Mesenteric fat pad (tissue), 1 donor: ENCODE measurements around the gene DAPP1. TPM values are rescaled to one million over a fixed set of nuclear protein-coding genes. Genes with fewer than 3 reads are reported as not detected.
"Not testable (repeated sequence)": the region's sequence is repeated elsewhere in the genome, so short reads cannot be mapped to it uniquely, and the experiment has no call there.

ENCODE experiments used
- DNase-seq: peaks from one replicate; pipeline ENCODE4 v3.0.0-alpha.2; 2020; ENCODE audit warnings: low spot score
- total RNA-seq: library from RNA; stranded (reverse); fragmentation: NEBNext Ultra II Directional; extraction: Animal tissue kit (Norgen Biotek cat#: 25700); gene quantifications from one replicate; pipeline ENCODE4 v1.2.1, GENCODE V29; 2021
- donor health status: DM: yes; HTN: yes; CAD: no.

The DAPP1 gene
- total RNA-seq, 1 donor from 2014 or later, result 4.9 TPM

DNA sequence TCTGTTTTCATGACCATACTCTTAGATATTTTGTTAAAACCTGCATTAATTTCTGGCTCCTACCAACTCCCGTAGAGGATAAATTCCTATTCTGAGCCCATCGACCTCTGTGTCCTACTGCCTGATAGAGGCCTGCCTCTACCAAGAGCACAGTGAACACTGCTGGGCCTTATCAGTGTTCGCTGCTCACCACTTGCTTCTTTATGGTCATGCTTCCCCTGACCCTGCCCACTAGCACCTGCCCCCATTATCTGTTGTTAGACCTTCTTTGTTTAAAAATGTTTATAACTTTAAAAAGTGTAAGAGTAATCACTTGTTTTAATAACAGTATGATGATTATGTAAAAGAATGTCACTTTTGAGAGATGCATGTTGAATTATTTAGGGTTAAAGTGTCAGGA is 6.1 kb downstream of the DAPP1 start:
- no peak for DNase-seq

DNA sequence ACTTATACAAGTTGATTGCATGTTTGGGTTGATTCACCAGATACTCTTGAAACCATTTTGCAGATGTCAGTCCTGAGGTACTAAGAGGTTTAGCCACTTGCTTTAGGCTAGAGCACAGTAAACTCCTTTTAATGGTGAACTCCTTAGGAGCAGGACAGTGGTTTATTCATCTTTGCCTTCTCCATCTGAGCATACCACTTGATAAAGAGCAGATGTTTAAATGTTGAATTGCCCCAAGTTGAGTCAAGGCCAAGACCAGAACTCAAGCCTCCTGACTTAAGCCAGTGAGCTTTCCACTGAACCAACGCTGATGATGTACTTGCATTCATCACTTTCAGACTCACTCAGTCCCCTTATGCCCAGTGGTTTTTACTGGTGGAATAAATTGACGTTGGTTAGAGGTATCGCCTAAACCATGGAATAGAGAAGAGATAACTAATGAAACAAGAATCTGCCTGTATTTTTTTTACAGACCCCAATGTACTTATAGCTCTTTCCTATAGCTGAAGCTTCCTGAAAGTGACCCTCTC is 7.5 kb downstream of the DAPP1 start:
- DNase-seq, result no peak

DNA sequence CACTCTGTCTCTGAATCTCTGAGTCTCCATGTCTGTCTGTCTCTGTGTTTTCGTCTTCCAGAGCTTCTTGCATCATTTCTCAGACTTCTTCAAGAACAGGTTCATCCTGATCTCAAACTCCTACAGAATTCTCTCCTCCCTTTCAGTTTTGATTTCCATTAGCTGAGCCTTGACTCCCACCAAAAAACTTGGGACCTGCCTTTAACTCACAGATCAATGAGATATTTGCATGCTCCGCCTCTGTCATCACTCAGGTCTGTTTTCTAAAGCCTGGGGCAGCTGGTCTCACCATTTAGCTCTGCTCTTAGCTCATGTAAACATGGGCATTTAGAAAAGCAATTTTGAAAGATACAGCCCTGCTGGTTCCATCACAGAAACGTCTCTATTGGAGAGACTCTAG is 8.6 kb downstream of the DAPP1 start:
- no peak for DNase-seq

DNA sequence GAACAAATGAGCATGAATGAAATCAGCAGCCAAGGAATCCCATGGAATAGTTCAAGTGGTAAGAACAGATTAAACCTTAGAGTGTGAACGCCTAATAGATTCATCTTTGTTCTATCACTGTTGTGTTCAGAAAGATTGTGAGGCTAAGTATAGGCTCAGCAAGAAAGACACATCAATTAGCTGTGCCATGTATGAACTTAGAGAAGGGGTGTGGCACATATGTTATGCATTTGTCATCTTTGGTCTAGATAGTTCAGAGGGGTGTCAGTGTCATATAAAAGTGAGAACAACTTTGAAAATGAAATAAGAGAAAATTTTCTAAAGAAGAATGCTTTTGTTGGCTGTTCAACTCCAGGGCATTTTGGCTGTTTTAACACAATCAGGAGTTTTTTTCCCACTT is 9.4 kb downstream of the DAPP1 start:
- no peak for DNase-seq

DNA sequence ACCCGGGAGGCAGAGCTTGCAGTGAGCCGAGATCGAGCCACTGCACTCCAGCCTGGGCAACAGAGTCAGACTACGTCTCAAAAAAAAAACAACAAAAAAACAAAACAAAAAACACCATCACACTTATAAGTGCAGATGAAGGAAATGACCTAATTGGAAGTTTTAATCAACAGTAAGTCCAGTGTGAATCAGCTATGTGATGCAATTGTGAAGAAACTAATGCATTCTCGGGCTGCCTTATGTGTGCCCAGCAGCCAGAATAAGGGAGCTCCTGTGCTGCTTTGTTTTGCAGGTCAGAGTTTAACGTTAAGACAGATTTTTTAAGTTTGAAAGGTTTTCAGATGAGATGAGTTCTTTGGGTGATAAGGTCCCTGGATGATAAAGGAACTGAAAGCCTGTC is 10.8 kb downstream of the DAPP1 start:
- no peak for DNase-seq

DNA sequence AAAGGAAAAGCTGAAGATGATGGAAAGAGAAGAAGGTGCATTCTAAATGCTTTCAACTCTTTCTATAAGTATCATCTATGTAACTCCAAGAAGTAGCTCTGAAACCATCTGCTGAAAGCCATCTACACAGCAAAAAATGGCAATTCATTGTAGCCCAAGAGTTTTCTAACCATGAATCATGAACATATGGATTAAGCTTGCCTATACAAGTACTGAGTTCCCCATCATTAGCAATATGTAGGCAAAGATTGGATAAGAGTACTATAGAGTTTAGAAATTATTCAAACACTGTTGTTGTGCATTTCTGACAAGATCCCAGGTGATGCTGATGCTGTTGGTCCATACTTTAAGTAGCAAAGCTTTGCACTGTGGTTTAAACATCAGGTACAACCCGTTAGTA is 11.2 kb downstream of the DAPP1 start:
- no peak for DNase-seq

DNA sequence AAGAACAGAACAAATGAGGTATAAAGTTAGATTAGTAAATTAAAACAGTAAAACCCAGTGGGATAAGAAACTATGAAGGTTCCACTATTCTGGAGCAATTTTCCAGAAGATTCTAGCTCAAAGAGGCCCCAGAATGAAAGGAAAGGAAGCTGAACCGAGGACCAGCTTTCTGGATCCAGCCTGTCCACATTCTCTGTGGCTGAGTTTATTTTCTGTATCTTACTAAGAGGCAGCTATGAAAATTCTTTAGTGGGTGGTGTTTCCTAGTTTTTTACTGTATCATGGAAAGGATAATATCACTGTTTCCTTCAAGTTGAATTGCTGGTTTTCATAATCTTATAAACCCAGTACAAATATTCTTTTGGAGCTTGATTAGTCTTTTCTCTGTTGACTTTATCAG is 11.8 kb downstream of the DAPP1 start:
- DNase-seq, result no peak

DNA sequence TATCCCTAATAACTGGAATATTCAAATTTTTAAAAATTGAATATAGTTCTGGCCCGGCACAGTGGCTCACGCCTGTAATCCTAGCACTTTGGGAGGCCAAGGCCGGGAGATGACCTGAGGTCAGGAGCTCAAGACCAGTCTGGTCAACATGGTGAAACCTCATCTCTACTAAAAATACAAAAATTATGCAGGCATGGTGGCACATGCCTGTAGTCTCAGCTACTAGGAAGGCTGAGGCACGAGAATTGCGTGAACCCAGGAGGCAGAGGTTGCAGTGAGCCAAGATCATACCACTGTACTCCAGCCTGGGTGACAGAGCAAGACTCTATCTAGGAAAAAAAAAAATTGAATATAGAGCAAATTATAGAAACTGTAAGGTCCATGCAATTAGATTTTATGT is 13.4 kb downstream of the DAPP1 start:
- not testable (repeated sequence) for DNase-seq

DNA sequence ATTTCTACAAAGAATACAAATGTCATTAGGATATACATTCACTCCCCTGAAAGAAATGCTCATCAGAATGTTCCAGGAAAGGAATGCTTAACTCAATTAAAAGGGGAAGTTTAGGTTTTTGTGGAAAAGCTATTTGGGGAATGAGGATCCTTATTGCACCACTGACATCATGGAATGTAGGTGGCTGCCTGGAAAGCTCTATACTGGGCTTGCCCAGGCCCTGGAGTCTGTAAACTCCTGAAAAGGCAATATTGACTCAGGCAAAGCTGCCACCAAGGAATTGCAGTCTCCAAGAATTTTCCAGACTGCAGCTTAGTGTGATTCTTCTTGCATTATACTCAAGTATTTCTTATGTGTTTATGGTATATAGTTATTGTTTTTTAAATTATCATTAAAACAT is 15.7 kb downstream of the DAPP1 start:
- no peak for DNase-seq

DNA sequence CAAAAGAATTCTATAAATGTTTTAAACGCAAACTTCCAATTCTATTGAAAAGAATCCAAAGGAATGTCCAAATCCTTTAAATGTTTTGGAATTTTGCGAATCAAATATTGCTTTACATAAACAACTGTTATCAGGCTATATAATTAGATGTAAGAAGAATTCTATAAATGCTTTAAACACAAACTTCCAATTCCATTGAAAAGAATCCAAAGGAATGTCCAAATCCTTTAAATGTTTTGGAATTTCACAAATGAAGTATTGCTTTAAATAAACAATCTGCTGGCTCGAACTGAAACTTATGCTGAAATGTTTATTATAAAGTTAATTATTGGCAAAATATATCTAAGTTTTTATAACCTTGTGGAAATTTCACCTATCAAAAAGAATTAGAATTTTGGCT is 16.1 kb downstream of the DAPP1 start:
- no peak for DNase-seq

DNA sequence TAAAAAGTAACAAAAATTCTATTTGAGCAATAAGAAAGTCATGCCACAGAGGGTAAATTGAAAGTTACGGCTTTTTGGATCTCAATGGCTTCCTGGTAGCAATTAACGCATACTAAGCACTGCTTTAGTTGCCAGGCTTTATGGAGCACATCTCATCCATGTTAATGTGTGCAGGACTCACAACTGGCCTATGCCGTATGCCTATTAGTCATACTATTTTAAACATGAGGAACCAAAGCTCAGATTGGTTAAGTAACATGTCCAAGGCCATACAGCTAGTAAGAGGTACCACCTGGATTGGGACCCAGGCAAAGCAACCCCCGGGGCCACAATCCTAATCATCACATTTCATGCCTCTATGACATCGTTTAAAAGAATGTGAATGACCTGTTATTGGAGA is 17.1 kb downstream of the DAPP1 start:
- no peak for DNase-seq

DNA sequence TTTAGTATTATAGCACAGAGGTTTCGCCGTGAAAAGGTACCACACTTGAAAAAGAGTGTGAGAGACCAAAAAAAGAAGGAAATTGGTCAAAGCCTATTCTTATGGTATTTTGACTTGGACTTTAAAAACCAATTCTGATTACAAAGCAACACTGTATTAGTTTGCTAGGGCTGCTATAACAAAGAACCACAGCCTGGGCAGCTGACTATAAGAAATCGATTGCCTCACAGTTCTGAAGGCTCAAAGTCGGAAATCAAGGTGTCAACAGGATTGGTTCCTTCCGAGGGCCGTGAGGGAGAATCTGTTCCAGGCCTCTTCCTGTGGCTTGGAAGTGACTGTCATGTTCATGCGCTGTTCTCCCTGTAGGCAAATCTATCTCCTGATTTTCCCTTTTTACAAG is 17.9 kb downstream of the DAPP1 start:
- DNase-seq, result no peak

DNA sequence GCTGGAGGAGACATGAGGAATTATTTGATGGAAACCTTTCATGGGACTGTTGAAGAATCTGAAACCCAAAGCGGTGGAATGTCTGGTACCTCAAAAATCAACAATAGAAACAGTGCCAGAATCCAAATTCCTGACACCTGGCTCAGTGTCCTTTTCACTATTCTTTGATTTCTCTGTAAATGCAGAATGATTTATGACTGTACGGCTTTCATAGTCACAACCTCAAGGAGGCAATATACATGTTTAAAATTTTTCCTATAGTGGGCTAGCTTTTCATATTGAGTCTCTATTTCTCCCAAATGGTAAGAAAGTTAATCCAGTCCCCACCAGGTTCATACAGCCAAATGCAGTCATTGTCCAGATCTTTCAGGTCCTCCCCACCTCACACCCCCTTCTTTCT is 19.3 kb downstream of the DAPP1 start:
- DNase-seq, result no peak

DNA sequence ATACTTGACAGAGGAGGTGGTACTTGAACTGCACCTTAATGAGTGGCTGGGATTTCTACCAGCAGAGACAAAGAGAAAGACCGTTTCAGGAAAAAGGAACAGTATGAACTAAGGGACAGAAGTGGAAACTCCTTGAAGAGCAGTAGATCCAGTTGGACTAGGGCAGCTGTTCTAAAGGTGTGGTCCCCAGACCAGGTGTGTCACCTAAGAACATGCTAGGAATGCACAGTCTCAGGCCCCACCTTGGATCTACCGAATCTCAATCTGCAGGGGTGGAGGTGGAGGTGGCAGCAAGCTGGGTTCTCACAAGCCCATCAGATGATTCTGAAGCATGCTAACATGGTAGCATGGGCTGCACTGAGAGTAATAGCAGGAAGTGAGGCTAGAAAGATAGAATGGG is 22.3 kb downstream of the DAPP1 start:
- no peak for DNase-seq

DNA sequence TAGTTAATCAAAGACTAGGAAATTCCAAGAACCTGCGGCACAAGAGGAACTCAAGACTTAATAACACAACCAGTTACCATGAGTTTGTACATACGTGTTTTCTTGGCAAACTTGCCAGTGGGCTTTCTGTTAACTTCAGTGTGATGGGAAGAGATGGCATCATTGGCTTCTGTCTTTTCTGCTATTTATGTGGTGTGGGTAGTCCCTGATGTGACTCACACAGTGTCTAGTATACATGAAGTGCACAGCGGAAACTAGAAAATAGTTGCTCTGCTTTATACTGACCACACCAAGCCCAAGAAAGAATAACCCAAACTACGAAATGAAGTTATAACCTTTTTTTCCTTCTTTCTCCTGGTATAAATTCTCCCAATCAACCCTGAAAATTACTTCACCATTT is 24.5 kb downstream of the DAPP1 start:
- DNase-seq, result no peak

DNA sequence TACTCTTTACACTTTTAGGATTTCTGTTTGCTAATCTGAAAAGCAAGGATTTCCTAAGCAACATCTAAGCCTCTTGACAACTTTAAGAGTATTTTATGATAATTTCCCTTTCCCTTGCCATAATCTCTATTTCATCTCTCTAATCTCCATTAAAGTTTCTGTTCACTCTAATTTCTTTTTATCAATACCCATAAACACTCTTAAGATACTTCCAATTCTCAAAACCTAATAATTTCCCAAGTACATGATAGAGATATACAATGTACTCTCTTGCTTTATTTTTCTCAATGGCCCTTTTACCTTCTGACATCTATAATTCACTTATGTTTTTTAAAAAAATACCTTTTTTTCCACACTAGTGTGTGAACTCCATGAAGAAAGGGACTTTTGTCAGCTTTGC is 26.8 kb downstream of the DAPP1 start:
- no peak for DNase-seq

DNA sequence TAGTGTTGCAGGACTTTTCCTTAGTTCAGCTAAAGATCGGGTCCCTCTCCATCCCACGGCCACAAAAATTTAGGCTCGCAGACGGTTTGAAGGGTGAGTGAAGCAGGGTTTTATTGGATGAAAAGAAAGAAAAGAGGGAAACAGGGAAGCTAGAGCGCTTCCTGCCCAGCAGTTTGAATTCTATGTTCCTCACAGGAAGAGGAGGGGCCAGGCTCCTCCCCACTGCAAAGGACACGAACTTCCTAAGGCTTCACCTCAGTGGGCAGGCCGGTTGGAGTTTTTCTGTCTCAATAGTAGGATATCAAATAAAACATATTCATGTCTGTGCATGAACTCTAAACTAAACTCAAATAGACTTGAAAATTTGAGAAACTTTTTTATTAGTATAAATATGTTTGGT is 27.4 kb downstream of the DAPP1 start:
- no peak for DNase-seq

DNA sequence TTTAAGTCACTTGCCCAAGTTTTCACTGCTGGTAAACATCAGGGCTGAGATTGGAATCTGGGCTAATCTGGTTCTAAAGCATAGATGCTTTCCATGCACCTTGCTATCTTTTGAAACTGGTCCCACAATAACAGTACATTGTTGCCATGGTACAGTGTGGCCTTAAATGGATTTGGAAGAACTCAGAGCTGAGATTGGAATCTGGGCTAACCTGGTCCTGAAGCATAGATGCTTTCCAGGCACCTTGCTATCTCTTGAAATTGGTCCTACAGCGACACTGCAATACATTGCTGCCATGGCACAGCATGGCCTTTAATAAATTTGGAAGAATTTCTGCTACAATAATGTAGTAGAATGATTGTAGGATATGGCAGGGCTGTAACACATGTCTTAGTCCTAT is 28.6 kb downstream of the DAPP1 start:
- no peak for DNase-seq

DNA sequence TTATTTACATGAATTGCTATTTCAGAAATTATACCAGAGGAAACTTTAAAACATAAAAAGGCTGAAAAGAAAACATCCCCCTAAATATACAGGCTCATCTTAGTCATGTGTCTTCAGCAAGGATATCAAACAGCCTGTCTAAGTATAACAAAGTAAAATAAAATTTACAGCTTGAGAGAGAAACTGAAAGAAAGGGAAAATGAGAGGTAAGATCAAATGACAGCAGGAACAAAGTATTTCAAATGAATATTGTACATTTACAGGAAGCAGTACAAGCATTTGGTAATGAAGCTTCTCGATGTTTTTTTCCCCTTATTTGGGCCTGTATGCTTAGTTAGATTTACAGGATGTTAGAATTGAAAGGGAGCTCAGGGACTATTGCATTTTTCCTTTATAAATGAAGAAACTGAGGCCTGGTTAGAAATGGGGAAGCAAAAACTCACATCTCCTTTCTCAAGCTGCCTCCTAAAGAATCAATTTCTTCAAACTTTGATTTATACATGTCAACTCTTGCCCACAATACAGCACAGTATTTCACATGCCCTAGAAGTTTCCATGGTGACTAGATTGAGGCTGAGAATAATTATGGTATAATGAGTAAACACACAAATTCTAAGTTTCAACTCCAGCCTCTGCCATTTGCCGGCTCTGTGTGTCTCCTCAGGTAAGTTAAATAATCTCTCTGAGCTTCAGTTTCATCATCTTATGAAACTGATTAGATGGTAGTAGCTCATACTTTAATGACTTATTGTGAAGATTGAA is 29.3 kb downstream of the DAPP1 start:
- no peak for DNase-seq

DNA sequence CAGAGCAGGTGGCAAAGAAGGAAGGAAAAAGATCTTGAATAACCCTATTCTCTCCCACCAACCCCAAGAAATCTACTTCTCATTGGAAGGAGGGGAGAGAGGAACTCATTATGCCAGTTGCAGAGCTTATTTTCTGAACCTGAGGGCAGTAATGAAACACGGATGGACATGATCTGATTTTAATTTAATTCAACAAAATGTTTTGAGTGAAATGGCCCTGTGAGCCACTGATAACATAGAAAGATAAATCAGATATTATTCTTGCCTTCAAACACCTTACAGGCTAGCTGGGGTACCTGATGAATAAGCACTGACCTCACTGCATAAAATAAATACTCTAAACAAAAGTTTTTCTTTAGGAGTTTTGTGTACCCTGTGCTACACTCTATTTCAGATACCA is 30.3 kb downstream of the DAPP1 start:
- DNase-seq, result no peak

DNA sequence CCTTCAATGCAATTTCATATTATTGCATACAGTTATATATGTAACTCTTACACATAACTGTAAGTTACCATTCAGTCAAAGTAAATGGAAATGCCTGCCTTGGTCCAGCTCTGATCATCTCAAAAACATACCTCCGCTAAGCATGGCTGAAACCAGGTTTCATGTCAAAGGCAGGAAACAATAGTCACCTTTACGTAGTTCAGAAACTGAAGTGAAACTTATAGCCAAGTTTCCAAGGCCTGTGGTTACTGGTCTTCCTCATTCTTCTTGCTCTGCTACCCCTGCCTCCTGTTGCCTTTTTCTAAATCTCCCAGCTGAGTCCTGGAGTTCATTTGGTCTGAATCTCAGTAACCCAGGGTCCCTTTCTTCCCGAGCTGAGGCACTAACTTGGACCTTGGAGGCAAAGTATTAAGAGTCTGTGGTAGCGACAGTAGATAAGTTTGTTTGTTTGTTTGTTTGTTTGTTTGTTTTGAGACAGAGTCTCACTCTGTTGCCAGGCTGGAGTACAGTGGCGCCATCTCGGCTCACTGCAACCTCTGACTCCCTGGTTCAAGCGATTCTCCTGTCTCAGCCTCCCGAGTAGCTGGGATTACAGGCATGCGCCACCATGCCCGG is 30.8 kb downstream of the DAPP1 start:
- DNase-seq, result no peak

DNA sequence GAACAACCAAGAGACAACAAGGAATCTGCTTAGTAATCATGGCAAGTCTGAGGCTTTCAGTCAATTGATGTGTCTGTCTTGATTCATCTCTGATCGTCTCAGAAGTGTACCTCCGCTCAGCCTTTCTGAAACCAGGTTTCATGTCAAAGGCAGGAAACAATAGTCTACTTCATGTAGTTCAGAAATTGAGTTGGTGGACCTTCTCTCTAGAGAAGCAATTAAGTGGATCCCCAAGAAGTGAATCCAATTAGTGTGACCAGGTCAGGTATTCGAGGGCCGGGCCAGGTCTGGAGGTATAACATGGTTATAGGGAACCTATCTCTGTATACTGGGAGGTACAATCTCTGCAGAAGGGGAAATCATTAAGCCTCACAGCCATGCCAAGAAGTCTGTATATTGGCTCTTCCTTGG is 32.0 kb downstream of the DAPP1 start:
- DNase-seq, result no peak

DNA sequence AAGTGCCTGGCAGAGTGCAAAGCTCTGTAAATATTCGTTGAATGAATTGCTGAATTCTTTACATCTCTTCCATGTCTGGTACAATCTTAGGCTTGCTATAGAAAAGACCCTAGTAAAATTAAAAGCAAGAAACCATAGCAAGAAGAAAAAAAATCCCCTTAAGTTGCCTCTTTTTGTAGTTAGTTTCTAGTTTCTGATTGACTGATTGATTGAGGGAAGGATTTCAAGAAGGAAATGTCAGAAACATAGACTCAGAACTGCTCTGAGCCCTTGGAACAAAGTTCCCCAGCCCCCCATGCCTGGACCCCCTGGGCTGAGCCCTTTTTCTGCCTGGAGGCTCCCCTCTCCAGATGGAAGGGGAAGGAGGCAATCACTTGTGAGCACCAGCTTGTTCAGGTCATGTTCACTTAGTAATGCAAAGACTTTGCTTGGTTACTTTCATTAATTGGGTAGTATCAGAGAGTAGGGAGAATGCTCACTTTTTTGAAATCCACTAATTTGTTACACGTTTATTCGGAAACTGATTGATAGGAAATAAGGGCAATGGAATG is 35.6 kb downstream of the DAPP1 start:
- DNase-seq, result no peak
